CD4-positive, alpha-beta T cell treated with Interleukin-6 for 4 hours (primary cell): ENCODE measurements around the gene ZP1.
A peak's percentile ranks its signal among the peaks of the same experiment; 100 is the strongest.
"Not testable (repeated sequence)": the region's sequence is repeated elsewhere in the genome, so short reads cannot be mapped to it uniquely, and the experiment has no call there.

Source experiments
- DNase-seq: peaks from one replicate; pipeline ENCODE4 v3.0.0-alpha.2; 2020; ENCODE audit warnings: mixed read lengths

Gene ZP1

DNA sequence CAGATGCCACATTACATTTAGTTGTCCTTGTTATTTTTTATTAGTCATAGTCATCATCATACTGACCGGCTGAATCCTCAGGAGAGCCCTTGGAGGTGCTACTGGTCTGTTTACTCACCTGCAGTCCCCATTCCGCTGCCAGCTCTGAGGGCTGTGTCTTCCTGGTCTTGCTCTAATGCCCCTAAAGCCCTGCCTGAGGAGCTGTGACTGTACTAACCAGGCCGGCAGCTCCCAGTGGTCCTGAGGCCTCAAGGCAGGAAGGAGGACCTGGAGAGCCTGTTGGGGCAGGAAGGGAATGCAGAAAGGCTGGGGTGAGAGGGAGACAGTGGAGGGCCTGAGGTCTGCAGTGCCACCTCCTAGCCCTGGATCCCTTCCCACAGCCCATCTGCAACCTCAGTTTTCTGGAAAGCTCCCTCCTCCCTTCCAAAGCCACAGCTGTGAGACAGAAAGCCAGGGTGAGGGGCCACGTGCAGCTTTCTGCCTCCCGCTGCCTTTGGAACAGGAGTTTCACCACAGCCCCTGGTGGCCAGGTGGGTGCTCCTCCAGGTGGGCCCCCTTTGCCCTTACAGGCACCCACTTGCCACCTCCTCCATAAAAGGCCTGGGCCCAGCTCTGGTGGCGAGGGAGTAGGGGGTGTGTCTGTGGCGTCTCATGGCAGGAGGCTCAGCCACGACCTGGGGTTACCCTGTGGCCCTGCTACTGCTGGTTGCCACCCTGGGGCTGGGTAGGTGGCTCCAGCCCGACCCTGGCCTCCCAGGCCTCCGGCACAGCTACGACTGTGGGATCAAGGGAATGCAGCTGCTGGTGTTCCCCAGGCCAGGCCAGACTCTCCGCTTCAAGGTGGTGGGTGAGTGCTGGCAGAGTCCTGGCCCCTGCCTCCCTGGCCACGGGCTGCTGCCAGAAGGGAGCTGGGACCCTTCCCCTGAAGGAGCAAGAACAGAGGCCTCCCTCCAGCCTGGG lies at the start of gene ZP1:
TSS of gene ZP1 (plus strand) at position 632 of the 960 bp plus-strand sequence. CDS start at position 652, 20 bp downstream.
- no peak for DNase-seq

- no peak for DNase-seq
Observed at GRCh38 chr11:60818057-60818456, 49.3 kb upstream of the ZP1 start.

GRCh38 chr11:60821827-60822599 lies 45.3 kb upstream of the ZP1 start:
- no peak for DNase-seq

GRCh38 chr11:60823745-60824306 lies 43.5 kb upstream of the ZP1 start:
- not testable (repeated sequence) for DNase-seq

GRCh38 chr11:60825118-60825517 lies 42.2 kb upstream of the ZP1 start:
- DNase-seq: no peak

- DNase-seq: no peak
Observed at GRCh38 chr11:60825790-60826189, 41.6 kb upstream of the ZP1 start.

GRCh38 chr11:60830478-60831142 lies 36.7 kb upstream of the ZP1 start:
- no peak for DNase-seq

DNA sequence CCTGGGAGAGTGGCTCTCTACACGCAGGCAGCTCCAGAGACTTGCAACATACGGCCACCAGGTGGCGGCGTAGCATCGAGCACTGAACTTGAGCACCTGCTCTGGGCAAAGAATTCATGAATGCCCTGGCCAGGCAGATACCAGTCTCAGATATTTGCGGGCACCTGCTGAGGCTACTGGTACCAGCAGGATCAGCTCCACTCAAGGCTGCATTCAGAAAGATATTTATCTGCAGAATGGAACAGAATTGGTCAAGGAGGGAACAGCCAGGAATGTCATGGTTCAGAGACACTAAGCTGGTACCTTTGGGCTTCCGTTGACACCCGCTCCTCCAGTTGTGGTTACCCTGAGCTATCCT lies 36.2 kb upstream of the ZP1 start:
- DNase-seq: peak; percentile 83

DNA sequence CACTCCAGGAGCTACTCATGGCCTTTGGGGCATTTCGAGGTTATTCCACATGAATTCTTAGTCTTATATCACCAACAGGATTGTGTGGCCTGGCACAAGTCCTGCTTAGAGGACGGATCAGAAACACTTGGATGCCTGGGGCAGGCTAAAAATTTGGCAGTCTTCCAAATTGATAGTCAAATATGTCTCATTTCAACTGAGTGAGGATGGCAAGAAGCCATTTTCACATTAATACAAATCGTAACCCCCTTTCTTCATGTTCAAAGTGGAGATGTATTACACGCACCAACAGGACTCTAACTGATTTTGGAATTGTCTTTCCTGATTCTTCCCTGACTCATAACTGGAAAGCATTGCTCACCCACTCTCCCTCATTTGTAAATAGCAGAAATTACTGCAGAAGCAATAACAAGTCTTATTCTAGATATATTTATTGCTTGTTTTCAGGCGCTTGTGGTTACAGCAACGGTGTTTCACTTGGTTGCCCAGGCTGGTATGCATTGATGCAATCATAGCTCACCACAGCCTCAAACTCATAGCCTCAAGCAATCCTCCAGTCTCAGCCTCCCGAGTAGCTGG lies 35.8 kb upstream of the ZP1 start:
- no peak for DNase-seq

GRCh38 chr11:60834742-60835533 lies 32.4 kb upstream of the ZP1 start:
- no peak for DNase-seq

DNA sequence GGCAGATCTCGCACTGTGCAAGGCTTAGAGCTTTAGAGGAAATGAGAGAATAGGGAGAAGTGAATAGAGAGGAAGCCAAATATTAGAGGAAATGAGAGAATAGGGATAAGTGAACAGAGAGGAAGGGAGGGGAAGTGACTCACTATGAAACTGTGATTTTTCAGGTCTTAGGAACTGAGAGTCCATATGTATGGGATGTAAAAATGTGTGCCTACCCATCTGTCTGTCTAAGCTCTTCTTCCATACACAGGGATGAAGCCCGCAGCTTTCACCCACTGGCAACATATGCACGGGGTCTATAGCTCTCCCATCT lies 31.9 kb upstream of the ZP1 start:
- DNase-seq: no peak

DNA sequence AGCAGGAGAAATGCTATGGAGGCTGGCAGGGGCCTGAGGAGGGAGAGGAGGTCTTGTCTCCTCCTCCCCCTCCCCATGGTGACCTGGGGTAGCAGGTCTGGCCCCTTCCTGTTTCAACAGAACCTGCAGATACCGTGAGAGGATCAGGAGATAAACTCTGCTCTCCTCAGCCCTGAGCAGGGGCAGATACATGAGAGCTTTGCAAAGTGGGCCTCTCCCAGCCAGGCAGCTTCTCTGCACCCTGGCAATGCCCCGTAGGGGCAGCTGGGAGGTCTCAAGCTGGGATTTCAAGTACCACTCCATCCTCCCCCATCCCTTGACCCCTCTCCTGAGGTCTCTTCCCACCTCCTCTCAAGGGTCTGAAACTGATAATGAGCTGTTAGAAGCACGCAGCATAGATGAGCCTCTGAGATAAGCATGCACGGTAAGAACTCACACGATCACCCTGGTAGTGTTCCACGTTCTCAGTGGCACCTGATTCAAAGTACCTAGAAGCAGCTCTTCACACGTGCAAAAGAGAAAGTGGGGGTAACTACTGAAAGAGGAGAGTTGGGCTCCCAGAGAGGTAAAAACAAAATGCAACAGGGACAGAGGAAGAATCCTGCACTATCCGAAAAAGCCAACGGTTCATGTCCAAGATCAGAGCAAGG lies 30.4 kb upstream of the ZP1 start:
- no peak for DNase-seq

DNA sequence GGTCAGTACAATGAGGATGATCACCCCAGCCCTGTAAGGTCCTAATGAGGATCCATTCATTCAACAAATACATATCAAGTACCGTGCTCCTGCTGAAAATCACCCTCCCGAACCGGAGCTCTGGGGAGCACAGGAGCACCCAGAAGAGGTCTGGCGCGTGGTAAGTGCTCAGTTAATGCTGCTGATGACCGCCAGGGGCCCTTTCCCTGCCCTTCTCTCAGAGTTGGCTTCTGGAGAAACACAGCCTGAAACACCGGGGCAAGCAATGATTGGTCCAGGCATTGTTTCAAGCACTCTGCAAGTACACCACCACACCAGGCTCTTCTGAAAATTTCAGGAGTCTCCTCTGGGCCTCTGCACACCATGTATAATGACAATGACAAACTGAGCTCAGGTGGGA lies 29.2 kb upstream of the ZP1 start:
- DNase-seq: no peak

DNA sequence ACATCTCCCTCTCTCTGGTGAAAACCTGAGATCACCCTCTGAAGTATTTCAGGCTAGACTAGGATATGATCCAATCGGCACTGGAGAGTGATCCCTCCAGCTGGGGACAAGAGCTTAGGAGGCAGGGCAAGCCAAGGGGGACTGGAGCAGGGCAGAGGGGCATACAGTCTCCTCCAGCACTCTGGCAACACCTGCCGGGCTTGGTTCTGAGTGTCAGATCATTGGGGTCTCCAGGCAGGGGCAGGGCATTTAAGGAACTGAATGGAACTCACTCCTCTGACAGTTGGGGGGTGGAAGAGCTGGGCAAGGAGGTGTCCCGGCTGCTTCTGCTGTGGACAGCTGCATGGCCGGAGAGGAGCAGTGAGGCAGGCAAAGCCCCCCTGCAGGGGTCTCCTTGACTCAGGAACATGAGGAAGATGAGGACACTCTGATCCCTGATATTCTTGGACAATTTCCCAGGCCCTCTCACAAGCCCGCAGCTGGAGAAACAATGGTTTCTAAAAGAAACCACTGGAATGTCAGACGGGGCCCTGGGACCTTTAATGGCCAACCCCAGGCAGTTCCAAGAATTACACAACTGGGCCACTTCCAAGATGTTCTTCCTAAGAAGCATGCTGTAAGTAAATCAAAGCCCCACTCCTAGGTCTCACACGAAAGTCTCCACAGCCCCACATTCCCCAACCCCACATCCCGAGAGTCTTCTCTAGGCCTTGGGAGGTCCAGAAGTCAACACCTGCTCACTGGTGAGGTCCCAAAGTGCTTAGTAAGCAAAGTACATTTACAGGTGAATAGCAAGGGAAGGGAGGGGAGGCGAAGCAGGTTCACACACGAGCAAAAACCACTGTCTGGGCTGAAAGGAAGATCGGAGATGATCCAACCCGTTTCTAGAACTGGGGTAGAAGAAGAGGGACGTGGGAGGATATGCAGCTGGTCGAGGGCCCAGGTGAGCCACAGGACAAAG lies 26.6 kb upstream of the ZP1 start:
- DNase-seq: no peak

- peak; percentile 96 for DNase-seq
Observed at GRCh38 chr11:60841797-60842667, 25.3 kb upstream of the ZP1 start, which contains the start of gene CCDC86. Gene CCDC86 (plus strand): TSS chr11:60842113. CDS start chr11:60842125, 12 bp downstream.

DNA sequence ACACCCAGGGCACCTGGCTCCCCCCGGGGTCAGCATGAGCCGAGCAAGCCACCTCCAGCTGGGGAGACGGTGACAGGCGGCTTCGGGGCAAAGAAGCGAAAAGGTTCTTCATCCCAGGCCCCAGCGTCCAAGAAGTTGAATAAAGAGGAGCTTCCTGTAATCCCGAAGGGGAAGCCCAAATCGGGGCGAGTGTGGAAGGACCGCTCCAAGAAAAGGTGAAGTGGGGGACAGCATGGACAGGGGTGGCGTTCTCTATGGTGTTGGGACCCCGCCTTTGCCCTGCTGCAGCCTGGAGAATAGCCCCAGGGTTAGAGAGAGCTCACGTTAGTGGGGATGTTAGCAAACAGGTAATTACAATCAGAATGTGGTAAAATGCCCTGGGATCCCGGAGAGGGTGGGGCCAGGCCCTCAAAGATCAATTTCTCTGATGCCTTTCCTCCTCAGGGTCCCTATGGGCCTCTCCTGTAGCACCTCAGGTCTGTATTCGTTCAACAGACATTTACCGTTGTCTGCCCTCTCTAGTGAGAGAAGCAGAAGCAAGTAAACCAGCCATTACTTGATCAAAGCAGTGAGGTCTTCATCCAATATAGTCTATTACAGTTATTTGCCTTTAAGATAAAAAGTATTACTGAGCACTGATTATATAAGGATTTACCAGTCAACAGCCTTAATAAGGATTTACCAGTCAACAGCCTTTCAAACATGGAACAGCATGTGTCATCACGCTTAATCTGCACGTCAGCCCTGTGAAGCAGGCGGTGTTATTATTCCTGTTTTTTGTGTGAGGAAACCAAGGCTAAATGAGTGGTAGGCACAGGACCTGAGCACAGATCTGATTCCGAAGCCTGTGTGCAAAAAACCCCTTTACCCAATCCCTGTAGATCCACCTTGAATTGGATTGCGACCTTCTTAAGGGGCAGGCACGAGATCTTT lies 24.4 kb upstream of the ZP1 start:
- no peak for DNase-seq

DNA sequence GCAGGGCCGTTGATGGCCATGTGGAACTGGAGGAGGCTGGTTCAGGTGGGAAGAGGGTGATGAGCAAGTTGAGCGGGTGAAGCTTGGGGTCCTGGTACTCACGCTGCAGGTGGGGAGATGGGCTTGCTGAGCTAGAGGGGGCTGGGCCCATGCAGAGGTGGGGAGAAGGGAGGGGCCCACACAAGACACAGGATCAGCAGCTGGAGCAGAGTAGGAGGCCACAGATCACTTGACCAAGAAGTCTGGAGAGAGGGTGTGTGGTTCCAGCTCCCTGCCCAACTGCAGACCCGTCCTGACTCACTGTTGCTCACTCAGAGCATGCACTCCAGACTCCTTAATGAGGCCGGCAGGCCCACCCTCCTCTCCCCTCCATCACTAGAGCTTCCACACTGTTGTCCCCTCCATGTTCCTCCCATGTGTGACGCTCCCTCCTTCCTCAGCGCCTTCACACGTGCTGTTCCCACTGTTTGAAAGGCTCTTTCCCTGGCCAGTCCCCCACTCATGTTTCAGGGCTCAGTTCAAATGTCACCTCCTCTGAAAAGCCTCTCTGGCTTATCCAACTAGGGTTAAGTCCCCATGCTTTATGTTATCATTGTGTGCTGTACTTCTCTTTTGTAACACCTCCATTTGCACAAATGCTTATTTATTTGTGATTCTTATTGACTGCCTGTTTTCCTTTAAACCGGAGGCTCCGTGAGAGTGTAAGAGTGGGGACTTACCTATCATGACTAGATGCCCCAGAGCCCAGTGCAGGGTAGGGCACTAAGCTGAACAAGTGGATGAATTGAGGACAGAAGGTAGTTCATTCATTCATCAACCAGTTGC lies 23.1 kb upstream of the ZP1 start:
- DNase-seq: no peak
